Activated CD4-positive, alpha-beta T cell treated with anti-CD3 and anti-CD28 coated beads for 4 hours (primary cell): Measurements from ENCODE around the gene MNDA.

ENCODE experiments used
- DNase-seq, 2 donors: peaks; one replicate each; pipeline ENCODE4 v3.0.0-alpha.2; 2020

The MNDA gene

GRCh38 chr1:158830904-158831507, at the start of gene MNDA:
TSS of gene MNDA (plus strand) at chr1:158831351. CDS start at chr1:158842154, 10,803 bp downstream.
- DNase-seq: no peak

GRCh38 chr1:158793604-158794003, 37.5 kb upstream of the MNDA start:
- DNase-seq: peak; percentile 7 to 29

- DNase-seq: no peak
These were observed 36.9 kb upstream of the MNDA start for GRCh38 chr1:158794247-158794646.

- DNase-seq: no peak
These were observed 32.6 kb upstream of the MNDA start for GRCh38 chr1:158798531-158798930.

DNA sequence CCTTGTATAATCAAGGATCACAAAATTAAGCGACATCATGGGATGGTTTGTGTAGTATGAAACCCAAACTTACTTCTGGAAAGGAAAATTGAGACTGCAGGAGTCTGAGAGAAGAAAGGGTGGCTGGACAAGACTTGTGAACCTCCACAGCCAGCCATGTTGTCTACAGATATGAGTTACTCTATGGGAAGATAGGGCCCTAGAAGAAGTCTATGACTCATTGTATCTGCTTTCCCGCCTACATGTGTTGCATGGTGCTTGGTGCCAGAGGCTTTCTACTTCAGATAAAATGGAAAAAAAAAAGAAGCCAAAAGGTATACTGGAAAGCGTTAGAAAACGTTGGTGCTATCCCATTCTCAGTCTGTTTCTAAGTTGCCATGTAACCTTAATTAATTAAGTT, 31.5 kb upstream of the MNDA start:
- no peak for DNase-seq

DNA sequence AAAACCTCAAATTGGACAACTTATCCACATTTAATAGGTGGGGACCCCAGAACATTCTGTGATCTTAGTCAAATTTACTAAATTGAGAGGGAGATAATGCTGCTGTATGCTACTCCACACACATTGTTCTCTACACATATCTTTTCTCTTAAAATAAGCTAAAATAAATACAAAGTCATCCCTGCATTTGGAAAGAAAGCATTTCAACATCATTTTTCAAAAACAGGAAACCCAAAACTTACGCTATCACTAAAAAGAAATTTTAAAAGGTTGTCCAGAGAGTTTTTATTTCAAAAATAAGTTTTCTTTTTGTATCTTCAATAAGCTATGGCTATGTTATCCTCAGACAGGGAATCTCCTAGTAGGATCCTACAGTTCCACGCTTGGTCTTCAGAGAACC, 30.6 kb upstream of the MNDA start:
- DNase-seq: no peak

- no peak for DNase-seq
These were observed 29.8 kb upstream of the MNDA start for GRCh38 chr1:158801396-158801795.

GRCh38 chr1:158803678-158804077, 27.5 kb upstream of the MNDA start:
- DNase-seq: no peak

DNA sequence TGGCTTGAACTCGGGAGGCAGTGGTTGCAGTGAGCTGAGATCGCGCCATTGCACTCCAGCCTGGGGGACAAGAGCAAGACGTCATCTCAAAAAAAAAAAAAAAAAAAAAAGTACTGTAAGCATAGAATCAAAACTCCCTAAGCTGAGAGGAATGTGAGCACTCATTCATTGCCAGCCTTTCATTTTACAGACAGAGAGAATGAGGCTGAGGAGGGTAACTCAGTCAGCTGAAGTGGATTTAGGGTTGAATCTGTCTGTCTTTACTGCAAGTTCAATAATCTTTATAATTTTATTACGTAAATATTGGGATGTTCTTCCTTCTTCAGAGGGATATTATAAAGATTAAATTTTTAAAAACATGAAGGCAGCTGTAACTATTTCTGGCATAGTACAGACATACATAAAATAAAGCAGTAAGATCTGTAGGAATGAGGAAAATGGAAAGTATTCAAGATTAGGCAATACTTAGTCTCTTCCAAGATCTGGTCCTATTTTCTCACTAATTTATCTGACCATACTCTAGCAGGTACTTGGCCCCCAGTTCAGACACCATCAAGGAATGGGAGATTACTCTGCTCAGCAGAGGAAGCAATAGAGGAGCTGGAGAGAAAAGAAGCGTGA, 24.1 kb upstream of the MNDA start:
- DNase-seq: no peak

DNA sequence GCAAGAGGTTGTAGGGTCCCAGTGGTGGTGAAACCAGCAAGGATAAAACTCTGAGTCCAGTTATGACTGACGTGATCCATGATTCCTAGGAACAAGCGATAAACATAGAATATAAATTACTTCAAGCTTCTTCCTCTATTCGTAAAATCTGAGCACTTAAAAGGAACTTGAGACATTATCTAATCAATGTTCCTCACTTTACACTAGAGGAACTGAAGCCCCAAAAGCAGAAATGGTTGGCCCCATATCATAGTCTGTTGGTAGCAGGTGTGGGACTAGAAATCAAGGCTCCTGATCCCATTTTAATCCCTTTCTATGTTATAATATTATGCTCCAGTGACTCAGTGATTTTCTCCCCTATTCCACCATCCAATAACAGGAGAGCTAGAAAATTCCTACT, 21.9 kb upstream of the MNDA start:
- no peak for DNase-seq

DNA sequence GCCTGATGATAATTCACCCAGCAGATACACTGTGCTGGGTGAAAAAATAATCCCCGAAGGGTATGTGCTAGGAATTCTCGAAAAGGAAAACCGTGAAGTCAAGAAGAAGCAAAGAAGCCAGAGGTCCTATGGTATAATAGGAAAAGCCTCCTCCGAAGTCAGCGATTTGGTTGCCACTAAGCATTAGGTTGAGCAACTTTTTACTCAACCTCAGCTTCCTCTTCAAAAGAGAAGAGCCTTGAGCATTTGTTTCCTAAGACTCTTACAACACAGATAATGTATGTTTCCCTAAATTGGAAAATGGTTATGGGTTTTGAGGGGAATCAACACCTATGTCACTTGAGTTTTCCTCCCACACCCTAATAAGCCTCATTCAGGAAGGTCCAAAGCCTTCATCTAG, 21.3 kb upstream of the MNDA start:
- DNase-seq: no peak

- no peak for DNase-seq
These were observed 20.8 kb upstream of the MNDA start for GRCh38 chr1:158810311-158810710.

GRCh38 chr1:158812336-158812735, 18.8 kb upstream of the MNDA start:
- DNase-seq: no peak

DNA sequence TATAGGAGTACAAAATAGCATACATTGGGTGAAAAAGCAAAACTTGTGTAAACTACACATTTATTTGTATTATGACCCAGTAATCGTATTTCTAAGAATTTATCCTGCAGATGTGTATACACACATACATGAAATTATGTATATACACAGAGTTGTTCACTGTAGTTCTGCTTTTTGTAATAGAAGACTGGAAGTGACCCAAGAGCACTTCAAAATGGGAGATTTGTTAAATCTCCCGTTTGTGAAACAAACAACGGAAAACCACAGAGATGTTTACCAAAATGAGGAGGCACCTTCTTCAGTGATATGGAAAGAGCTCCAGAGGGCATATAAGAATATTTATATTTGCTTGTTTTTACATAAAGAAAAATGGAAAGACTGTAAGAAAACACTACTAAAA, 18.0 kb upstream of the MNDA start:
- DNase-seq: no peak

DNA sequence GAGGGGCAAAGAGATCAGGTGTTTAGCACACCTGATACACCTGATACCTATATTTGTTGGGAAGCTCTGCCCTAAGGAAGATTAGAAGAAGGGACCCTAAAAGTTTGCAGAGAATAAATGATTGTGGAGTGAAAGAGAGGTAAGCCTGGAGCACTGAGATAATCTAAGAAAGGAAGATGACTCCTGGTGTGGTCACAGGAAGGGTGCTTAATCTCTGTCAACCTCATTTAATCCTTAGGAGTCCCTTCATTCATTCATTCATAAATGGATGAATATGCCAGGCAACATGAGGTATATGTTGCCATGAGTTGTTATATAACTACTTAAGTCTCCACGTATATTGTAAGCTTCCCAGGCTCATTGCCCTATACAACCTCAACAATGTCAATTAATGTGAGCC, 16.2 kb upstream of the MNDA start:
- no peak for DNase-seq

- no peak for DNase-seq
These were observed 12.6 kb upstream of the MNDA start for GRCh38 chr1:158818560-158818959.

DNA sequence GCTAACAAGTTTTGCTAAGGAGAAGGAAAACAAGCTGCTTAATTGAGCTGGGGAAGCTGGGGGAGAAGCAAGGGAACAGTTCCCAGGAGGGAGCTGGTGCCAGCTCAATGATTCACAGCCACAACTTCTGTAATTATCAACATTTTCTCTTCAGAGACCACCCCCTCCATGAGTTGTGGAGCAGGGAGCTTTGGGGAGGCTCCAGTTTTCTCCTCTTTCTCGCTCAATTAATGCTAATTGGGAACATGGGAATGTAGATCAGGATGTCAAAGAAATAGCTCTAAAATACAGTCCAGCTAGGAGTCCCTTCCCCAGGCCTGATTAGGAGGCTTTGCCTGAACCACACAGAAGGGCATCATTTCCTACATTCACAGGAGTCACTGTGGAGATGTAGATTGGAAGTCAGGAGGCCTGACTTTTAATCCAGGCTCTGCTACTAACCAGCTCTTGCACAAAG, 12.1 kb upstream of the MNDA start:
- no peak for DNase-seq

DNA sequence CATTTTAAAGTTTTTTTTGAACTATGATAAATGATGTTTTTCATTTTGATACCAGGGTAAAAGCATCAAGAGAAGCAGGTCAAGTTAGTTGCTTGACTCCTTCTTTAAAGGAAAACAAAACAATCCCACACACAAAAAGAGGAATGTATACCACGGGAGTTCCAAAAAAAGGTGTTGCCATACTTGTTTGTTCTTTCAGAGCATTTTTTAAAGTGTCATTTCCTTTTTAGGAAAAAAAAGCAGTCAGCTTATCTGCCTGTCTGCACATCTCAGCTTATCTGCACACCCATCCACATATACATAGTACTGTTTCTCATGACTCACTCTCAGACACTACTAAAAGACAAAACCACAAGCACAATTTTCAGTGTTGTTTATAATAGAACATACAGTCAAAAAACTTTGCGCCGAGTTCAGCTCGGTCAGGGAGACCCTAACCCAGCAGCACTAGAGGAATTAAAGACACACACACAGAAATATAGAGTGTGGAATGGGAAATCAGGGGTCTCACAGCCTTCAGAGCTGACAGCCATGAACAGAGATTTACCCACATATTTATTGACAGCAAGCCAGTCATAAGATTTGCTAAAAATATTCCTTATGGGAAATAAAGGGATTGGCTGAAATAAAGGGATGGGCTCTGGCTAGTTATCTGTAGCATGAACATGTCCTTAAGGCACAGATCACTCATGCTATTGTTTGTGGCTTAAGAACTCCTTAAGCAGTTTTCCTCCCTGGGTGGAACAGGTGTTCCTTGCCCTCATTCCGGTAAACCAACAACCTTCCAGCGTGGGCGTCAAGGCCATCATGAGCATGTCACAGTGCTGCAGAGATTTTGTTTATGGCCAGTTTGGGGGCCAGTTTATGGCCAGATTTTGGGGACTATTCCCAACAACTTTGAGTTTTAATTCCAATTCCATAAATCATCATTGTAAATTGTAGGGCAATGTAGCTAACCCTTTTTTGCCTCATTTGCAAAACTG, 11.4 kb upstream of the MNDA start:
- DNase-seq: peak in 1 of 2 donors; percentile 5

DNA sequence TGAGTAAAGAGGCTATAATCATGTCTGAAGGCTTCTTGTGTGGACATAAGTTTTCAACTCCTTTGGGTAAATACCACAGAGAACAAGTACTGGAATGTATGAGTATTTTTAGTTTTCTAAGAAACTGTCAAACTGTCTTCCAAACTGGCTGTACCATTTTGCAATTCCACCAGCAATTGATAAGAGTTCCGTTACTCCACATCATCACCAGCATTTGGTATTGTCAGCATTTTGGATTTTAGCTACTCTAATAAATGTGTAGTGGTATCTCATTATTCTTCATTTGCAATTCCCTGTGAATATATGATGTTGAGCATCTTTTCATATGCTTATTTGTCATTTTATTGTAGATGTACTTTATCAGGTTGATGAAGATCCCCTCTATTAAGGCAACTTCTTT, 9.4 kb upstream of the MNDA start:
- no peak for DNase-seq

DNA sequence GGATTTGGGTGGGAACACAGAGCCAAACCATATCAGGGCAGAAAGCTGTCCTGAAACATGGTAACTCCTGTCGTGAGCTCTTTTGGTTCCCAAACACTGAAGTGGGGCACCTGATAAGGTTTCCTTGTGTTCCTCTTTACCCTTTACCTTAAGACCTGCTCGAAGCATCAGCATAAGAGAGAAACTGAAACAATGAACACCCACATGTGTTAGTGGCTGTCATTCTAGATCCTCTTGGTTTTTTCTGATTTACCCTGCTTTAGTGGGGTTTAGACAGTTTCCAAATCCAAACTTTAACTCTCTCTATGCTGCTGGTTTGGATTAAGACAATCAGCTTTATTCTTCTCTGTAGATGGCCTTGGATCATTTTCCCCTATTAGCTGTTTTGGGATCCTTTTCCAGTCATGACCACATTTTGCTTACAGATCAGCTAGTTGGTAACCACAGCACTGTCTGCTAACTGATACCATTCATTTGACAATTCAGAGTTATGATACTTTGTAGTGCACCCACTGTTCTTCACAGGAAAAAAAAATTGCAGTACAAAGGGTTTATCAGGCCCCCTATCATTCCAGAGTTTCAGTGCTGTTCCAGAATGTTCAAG, 975 bp upstream of the MNDA start:
- no peak for DNase-seq

DNA sequence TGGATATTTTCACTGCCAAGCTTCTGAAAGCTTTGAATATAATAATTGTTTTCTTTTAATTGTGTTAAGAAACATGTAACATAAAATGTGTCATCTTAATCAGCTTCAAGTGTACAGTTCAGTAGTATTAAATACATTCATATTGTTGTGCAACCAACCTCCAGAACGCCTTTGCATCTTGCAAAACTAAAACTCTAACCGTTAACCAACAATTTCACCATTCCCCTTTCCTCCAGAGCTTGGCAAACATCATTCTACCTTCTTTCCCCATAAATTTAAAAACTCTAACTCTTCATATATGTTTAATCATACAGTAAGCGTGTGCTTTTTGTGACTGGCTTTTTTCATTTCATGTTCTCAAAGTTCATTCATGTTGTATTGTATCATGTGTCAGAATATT, 2.1 kb downstream of the MNDA start:
- no peak for DNase-seq

DNA sequence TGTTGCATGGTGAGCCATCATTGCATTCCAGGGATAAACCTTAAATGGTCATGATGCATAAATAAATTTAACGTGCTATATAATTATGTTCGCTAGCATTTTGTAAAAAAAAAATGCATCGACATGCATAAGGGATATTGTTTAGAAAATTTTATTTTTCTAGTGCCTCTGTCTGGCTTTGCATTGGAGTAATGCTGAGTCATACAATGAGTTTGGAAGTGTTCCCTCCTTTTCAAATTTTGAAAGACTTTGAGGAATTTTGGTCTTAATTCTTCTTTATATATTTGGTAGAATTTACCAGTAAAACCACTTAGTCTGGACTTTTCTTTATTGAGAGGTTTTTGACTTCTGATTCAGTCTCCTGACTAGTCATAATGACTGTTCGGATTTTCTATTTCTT, 4.9 kb downstream of the MNDA start:
- DNase-seq: no peak

DNA sequence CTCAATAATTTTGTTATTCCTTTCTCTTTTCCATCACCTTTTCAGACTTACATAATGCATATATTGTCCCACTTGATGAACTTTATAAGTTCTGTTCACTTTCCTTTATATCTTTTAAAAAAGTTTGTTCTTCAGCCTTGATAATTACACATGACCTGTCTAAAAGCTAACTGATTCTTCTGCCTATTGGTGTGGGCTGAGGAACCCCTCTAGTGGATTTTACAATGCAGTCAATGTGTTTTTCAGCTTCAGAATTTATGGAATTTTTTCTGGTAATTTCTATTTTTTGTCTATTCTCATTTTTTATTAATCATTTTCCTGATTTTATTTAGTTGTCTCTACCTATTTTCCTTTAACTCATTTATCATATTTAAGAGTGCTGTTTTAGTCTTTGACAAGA, 7.5 kb downstream of the MNDA start:
- no peak for DNase-seq
